K562 (cell line): Measurements from ENCODE around the gene DPEP2NB. TPM values are rescaled to one million over a fixed set of nuclear protein-coding genes. Genes with fewer than 3 reads are reported as not detected.

Experiments
- ATAC-seq: fragments of 200-7000 bp; cut with Tn5 transposase; 3 replicates; pipeline ENCODE4 v1.9.1; 2020; ENCODE audit warnings: moderate library complexity
- BruUV-seq: library from RNA; stranded (reverse); fragments of 400-500 nt; replicated peaks from 2 replicates; lab custom pipeline; 2021; lab: Mats Ljungman, UMichigan
- CTCF ChIA-PET: fragments of 300-600 bp; formaldehyde crosslinking; extraction: SDS; loops from one replicate; lab custom pipeline; 2021; ENCODE audit warnings: low intra/inter-chr PET ratio; lab: Yijun Ruan, JAX
- POLR2A ChIA-PET: fragments of 300-600, 350-650 bp; sonication (Branson Sonifier 250); formaldehyde crosslinking; extraction: SDS; loops from one replicate; lab custom pipeline; 2021; ENCODE audit warnings: antibody characterized with exemption, inconsistent platforms; lab: Yijun Ruan, JAX
- DNase-seq, 4 experiments: peaks; one replicate each; pipeline versions ENCODE4 v3.0.0 to v3.0.0-alpha.2; 2011 to 2018; ENCODE audit warnings: low spot score in 3 of 4, mixed read lengths in 3 of 4; ENCODE audit errors: extremely low read depth in 1 of 4
- FAIRE-seq: peaks from 2 replicates; lab custom pipeline; 2011; peaks lifted over from hg19 to GRCh38; lab: Jason Lieb, UNC
- H2AFZ ChIP-seq: 2 replicates; pipeline ENCODE4 v1.6.0; 2011; ENCODE audit warnings: low read depth, low read length, control low read depth, inconsistent platforms
- H3K27ac ChIP-seq: fragments of 200-600 bp; 3 replicates; pipeline ENCODE4 v1.8.0; 2011; ENCODE audit warnings: low read depth, mild to moderate bottlenecking, control low read depth, inconsistent platforms, low read length, moderate library complexity, mixed read lengths; ENCODE audit errors: extremely low read depth
- H3K27me3 ChIP-seq, 2 experiments: fragments of 300-600 bp in 1 of 2; 2 replicates in 1 of 2; 3 replicates in 1 of 2; pipeline versions ENCODE4 v1.6.0 to v1.8.0; 2011; ENCODE audit warnings: inconsistent platforms in 2 of 2, low read length in 2 of 2, mild to moderate bottlenecking in 1 of 2, mixed read lengths in 1 of 2, moderate library complexity in 1 of 2; ENCODE audit not compliant: control insufficient read depth in 2 of 2, insufficient read depth in 2 of 2
- H3K36me3 ChIP-seq: fragments of 300-600 bp; 3 replicates; pipeline ENCODE4 v1.8.0; 2011; ENCODE audit warnings: mild to moderate bottlenecking, low read length, inconsistent platforms; ENCODE audit not compliant: control insufficient read depth, insufficient read depth
- H3K4me1 ChIP-seq, 2 experiments: fragments of 200-600 bp in 1 of 2; replicated peaks in 1 of 2; 2 replicates in 1 of 2; 3 replicates in 1 of 2; pipeline versions ENCODE4 v1.5.1 to v1.8.0; 2011; ENCODE audit warnings: inconsistent platforms in 2 of 2, low read length in 2 of 2, mild to moderate bottlenecking in 1 of 2, mixed read lengths in 1 of 2, moderate library complexity in 1 of 2; ENCODE audit not compliant: control insufficient read depth in 2 of 2, insufficient read depth in 2 of 2
- H3K4me2 ChIP-seq: 2 replicates; pipeline ENCODE4 v1.6.1; 2011; ENCODE audit warnings: low read length, control low read depth, inconsistent platforms, mixed read lengths; ENCODE audit not compliant: insufficient read depth
- H3K4me3 ChIP-seq: fragments of 200-600 bp; sonication (generic), shearing (Covaris generic); 2 replicates; pipeline ENCODE4 v1.5.1; 2016; ENCODE audit warnings: control low read depth, inconsistent platforms
- H3K79me2 ChIP-seq: fragments of 200-600 bp; 3 replicates; pipeline ENCODE4 v1.8.0; 2011; ENCODE audit warnings: low read length, inconsistent platforms; ENCODE audit not compliant: control insufficient read depth, insufficient read depth
- H3K9ac ChIP-seq, 2 experiments: 2 replicates each; pipeline versions ENCODE4 v1.6.0 to v1.6.1; 2011; ENCODE audit warnings: low read depth in 2 of 2, low read length in 2 of 2, control low read depth in 1 of 2, inconsistent platforms in 1 of 2, mild to moderate bottlenecking in 1 of 2, mixed read lengths in 1 of 2; ENCODE audit not compliant: insufficient read depth in 1 of 2
- H3K9me1 ChIP-seq: one replicate; pipeline ENCODE4 v1.6.0; 2011; ENCODE audit warnings: inconsistent platforms, mild to moderate bottlenecking, low read length, moderate library complexity; ENCODE audit not compliant: control insufficient read depth, insufficient read depth
- H3K9me3 ChIP-seq: replicated peaks from 2 replicates; pipeline ENCODE4 v1.5.1; 2011; ENCODE audit warnings: low read depth, low read length, inconsistent platforms; ENCODE audit not compliant: control insufficient read depth, insufficient read depth
- H4K20me1 ChIP-seq: replicated peaks from 2 replicates; pipeline ENCODE4 v1.6.1; 2011; ENCODE audit warnings: low read length, inconsistent platforms, mixed read lengths; ENCODE audit not compliant: control insufficient read depth, insufficient read depth
- EGR1 ChIP-seq: fragments of 450-650 bp; conservative IDR thresholded peaks from 2 replicates; pipeline ENCODE4 v1.6.1; 2017; ENCODE audit warnings: mild to moderate bottlenecking
- FOSL1 ChIP-seq: fragments of 200-800 bp; sonication (Bioruptor generic); conservative IDR thresholded peaks from 2 replicates; pipeline ENCODE4 v1.6.1; 2016; ENCODE audit warnings: missing genetic modification characterization, missing compliant biosample characterization
- FOXA3 ChIP-seq, 2 experiments: fragments of 450-650 bp in 1 of 2; sonication (generic) in 1 of 2; formaldehyde crosslinking; IDR thresholded peaks in 1 of 2; conservative IDR thresholded peaks in 1 of 2; 2 replicates each; pipeline versions ENCODE4 v1.4.0 to v1.8.0; 2020 to 2022; ENCODE audit warnings: mild to moderate bottlenecking in 2 of 2, missing genetic modification reagents in 1 of 2
- FOXK1 ChIP-seq: sonication (generic); formaldehyde crosslinking; IDR thresholded peaks from 2 replicates; pipeline ENCODE4 v1.8.0; 2022; ENCODE audit warnings: missing genetic modification reagents, mild to moderate bottlenecking, borderline replicate concordance
- HDAC2 ChIP-seq: fragments of 450-650 bp; IDR thresholded peaks from 2 replicates; pipeline ENCODE4 v1.6.1; 2016; ENCODE audit warnings: mild to moderate bottlenecking
- JUN ChIP-seq, 2 experiments: sonication (generic) in 1 of 2; formaldehyde crosslinking in 1 of 2; IDR thresholded peaks; 2 replicates each; pipeline versions ENCODE4 v1.6.1 to v1.8.0; 2012 to 2022; ENCODE audit warnings: borderline replicate concordance in 2 of 2, mild to moderate bottlenecking in 2 of 2, improper control_type of control experiment in 1 of 2, low read depth in 1 of 2, low read length in 1 of 2, missing genetic modification reagents in 1 of 2
- KAT7 ChIP-seq: sonication (generic); formaldehyde crosslinking; IDR thresholded peaks from 2 replicates; pipeline ENCODE4 v1.8.0; 2022; ENCODE audit warnings: missing genetic modification reagents, mild to moderate bottlenecking, borderline replicate concordance
- KLF16 ChIP-seq: IDR thresholded peaks from 2 replicates; pipeline ENCODE4 v1.6.1; 2016; ENCODE audit warnings: antibody characterized with exemption
- MIER1 ChIP-seq: fragments of 450-650 bp; IDR thresholded peaks from 2 replicates; pipeline ENCODE4 v1.6.1; 2016; ENCODE audit warnings: antibody characterized with exemption, mild to moderate bottlenecking, low read depth
- NCOA2 ChIP-seq, 2 experiments: fragments of 450-650 bp; IDR thresholded peaks; 2 replicates each; pipeline ENCODE4 v1.6.1; 2018; ENCODE audit warnings: mild to moderate bottlenecking in 2 of 2, moderate library complexity in 1 of 2; ENCODE audit not compliant: partially characterized antibody in 2 of 2
- RBM14 ChIP-seq: fragments of 200-400 bp; formaldehyde crosslinking; IDR thresholded peaks from 2 replicates; pipeline ENCODE4 v1.6.1; 2018; ENCODE audit warnings: low read depth, mild to moderate bottlenecking, low read length, moderate library complexity, borderline replicate concordance; ENCODE audit not compliant: insufficient read depth
- RFX5 ChIP-seq: IDR thresholded peaks from 2 replicates; pipeline ENCODE4 v1.6.1; 2011; ENCODE audit warnings: low read depth, mild to moderate bottlenecking, improper control_type of control experiment, low read length
- TRIM24 ChIP-seq, 2 experiments: fragments of 450-650 bp; IDR thresholded peaks; 2 replicates each; pipeline ENCODE4 v1.6.1; 2016
- YY1 ChIP-seq, 3 experiments: IDR thresholded peaks; 2 replicates each; pipeline ENCODE4 v1.6.1; 2011; ENCODE audit warnings: low read length in 2 of 3, mild to moderate bottlenecking in 2 of 3, moderate library complexity in 2 of 3, borderline replicate concordance in 1 of 3, control low read depth in 1 of 3, low read depth in 1 of 3; ENCODE audit not compliant: insufficient read depth in 3 of 3, insufficient replicate concordance in 2 of 3, control insufficient read depth in 1 of 3, insufficient read length in 1 of 3; ENCODE audit errors: extremely low read depth in 1 of 3
- ZNF232 ChIP-seq: sonication (generic); formaldehyde crosslinking; IDR thresholded peaks from 2 replicates; pipeline ENCODE4 v1.8.0; 2022; ENCODE audit warnings: mild to moderate bottlenecking, missing genetic modification reagents
- WGBS: fragments of 100-300 bp; shearing (Covaris generic); methylation state at CpG from one replicate; pipeline ENCODE4 v1.1.6; 2016; ENCODE audit warnings: low coverage, mixed read lengths; ENCODE audit not compliant: insufficient coverage; ENCODE audit errors: missing lambda C conversion rate; 5-methylcytosine and 5-hydroxymethylcytosine counted together
- in situ Hi-C: fragments of 300-500 bp; cut with MboI; formaldehyde crosslinking; loops from 4 replicates; pipeline ENCODE4 v1.15.0; 2018; ENCODE audit warnings: inconsistent platforms, mixed read lengths
- intact Hi-C: fragments of 100-400 bp; cut with micrococcal nuclease; formaldehyde crosslinking; loops from 2 replicates; pipeline ENCODE4 v1.14.2; 2022
- polyA plus RNA-seq, 8 experiments: library from polyadenylated mRNA; depleted of rRNA in 4 of 8; stranded (reverse) in 5 of 8; unstranded in 3 of 8; fragments of >200 nt; fragmentation: Nextera tagmentation in 2 of 8; fragmentation: Illumina TruSeq in 1 of 8; extraction: Ambion mirVana in 2 of 8; extraction: Trizol in 1 of 8; gene quantifications; 2 replicates each; pipeline versions ENCODE4 v1.2.1 to v1.2.3, GENCODE V29; 2011 to 2014; ENCODE audit warnings: inconsistent platforms in 1 of 8, missing spikeins in 1 of 8
- total RNA-seq, 7 experiments: library from RNA; depleted of rRNA in 6 of 7; stranded (reverse); fragments of >200 nt in 6 of 7; fragmentation: Illumina TruSeq in 2 of 7; extraction: Trizol in 2 of 7; gene quantifications; 2 replicates each; pipeline versions ENCODE4 v1.2.1 to v1.2.3, GENCODE V29; 2011 to 2021; ENCODE audit warnings: low replicate concordance in 1 of 7
- TF ChIP-seq, protein P1 (sequence below): sonication (generic); formaldehyde crosslinking; IDR thresholded peaks from 2 replicates; pipeline ENCODE4 v1.8.1; 2023; ENCODE audit warnings: mild to moderate bottlenecking, missing genetic modification reagents
- TF ChIP-seq, protein P2 (sequence below): fragments of 200-800 bp; sonication (Bioruptor generic); IDR thresholded peaks from 2 replicates; pipeline ENCODE4 v1.6.1; 2017; ENCODE audit warnings: missing genetic modification characterization, missing compliant biosample characterization

The DPEP2NB gene
- total and polyA plus RNA-seq, 9 of the 15 experiments (the other 6 are each of a cell fraction or from before 2014, with no cell fraction given) = not detected

DNA sequence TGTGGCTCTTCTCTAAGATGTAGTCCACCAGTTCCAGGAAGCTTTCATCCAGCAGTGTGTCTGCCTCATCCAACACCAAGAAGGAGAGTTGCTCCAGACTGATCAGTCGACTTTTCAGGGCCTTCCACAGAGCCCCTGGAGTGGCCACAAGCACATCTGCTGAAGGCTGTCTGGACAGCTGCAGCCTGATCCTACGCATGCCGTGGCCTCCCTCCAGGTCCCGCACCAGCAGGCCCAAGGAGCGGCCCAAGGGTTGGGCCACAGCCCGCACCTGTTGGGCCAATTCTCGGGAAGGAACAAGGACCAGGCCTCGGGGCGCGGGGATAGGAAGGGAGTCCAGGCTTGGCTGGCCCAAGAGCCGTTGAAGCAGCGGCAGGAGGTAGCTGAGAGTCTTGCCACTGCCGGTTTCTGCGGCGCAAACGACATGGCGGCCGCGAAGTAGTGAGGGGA, 6.6 kb upstream of the DPEP2NB start:
- Histone ChIP-seq H3K36me3 (peaks cover 32% of the 10 kb centered on the region), H3K9ac (peak overlapping the region; percentile 90 to 100), H4K20me1 (no peaks in the 10 kb centered on the region; the same call in 1 of the 2 replicates), H3K9me1 (no peaks in the 10 kb centered on the region), H3K79me2 (peaks cover 42% of the 10 kb centered on the region), H3K4me2 (peak overlapping the region; percentile 94), H2AFZ (peak overlapping the region; percentile 97), H3K9me3 (no peaks in the 10 kb centered on the region), H3K27me3 (no peaks in the 10 kb centered on the region), H3K4me3 (peak overlapping the region; percentile 88), H3K27ac (peak overlapping the region; percentile 78), H3K4me1 (peaks cover 8 to 23% of the 10 kb centered on the region in 2 experiments; a peak in 4 of 5 replicates)
- ChIA-PET CTCF (no interaction called here), POLR2A (interaction anchor here (0.6 to 2.6 kb wide), 8 partner anchors 10 to 216 kb away, joined by 3 to 13 read pairs (median 4); partner anchors contain the start of genes RANBP10 and TSNAXIP1)
- FAIRE-seq (no peak), ATAC-seq (peak; percentile 42), DNase-seq (peak in 2 of 4 experiments; percentile 14 to 37)
- WGBS = 1% methylated on average over 19 of the region's 19 CpGs
- in situ Hi-C loops = no loop called here
- intact Hi-C loops = no loop called here
- BruUV-seq = no TSS peak
- TF ChIP-seq KAT7 (CRISPR knock-in tag) = no peak
- TF ChIP-seq ZNF232 (CRISPR knock-in tag) = no peak
- no peak for TF ChIP-seq EGR1
- TF ChIP-seq, protein P1, sequence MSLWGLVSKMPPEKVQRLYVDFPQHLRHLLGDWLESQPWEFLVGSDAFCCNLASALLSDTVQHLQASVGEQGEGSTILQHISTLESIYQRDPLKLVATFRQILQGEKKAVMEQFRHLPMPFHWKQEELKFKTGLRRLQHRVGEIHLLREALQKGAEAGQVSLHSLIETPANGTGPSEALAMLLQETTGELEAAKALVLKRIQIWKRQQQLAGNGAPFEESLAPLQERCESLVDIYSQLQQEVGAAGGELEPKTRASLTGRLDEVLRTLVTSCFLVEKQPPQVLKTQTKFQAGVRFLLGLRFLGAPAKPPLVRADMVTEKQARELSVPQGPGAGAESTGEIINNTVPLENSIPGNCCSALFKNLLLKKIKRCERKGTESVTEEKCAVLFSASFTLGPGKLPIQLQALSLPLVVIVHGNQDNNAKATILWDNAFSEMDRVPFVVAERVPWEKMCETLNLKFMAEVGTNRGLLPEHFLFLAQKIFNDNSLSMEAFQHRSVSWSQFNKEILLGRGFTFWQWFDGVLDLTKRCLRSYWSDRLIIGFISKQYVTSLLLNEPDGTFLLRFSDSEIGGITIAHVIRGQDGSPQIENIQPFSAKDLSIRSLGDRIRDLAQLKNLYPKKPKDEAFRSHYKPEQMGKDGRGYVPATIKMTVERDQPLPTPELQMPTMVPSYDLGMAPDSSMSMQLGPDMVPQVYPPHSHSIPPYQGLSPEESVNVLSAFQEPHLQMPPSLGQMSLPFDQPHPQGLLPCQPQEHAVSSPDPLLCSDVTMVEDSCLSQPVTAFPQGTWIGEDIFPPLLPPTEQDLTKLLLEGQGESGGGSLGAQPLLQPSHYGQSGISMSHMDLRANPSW (CRISPR knock-in tag) = no peak
- peak in 1 of 2 experiments; percentile 61; a peak in 1 of 4 replicates for TF ChIP-seq FOXA3 (CRISPR knock-in tag; conservative IDR thresholded peaks at IDR 0.05 in 1 of 2, IDR thresholded peaks at IDR 0.05 in 1 of 2)
- TF ChIP-seq FOXK1 = 0 out of 2 replicates have a peak, but pooled peaks have one; percentile 10
- peak in 1 of 3 experiments; percentile 67 for TF ChIP-seq YY1 (IDR thresholded peaks at IDR 0.05; ENCODE audit: borderline replicate concordance in 1 of 3, control insufficient read depth in 1 of 3, extremely low read depth in 1 of 3, insufficient read depth in 3 of 3, insufficient read length in 1 of 3, insufficient replicate concordance in 2 of 3, low read depth in 1 of 3, low read length in 2 of 3)
- TF ChIP-seq, protein P2, sequence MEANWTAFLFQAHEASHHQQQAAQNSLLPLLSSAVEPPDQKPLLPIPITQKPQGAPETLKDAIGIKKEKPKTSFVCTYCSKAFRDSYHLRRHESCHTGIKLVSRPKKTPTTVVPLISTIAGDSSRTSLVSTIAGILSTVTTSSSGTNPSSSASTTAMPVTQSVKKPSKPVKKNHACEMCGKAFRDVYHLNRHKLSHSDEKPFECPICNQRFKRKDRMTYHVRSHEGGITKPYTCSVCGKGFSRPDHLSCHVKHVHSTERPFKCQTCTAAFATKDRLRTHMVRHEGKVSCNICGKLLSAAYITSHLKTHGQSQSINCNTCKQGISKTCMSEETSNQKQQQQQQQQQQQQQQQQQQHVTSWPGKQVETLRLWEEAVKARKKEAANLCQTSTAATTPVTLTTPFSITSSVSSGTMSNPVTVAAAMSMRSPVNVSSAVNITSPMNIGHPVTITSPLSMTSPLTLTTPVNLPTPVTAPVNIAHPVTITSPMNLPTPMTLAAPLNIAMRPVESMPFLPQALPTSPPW (CRISPR knock-in tag) = no peak
- no peak for TF ChIP-seq HDAC2
- no peak for TF ChIP-seq MIER1
- no peak for TF ChIP-seq JUN (IDR thresholded peaks at IDR 0.05; ENCODE audit: borderline replicate concordance, low read depth, low read length)
- no peak for TF ChIP-seq JUN (CRISPR knock-in tag; IDR thresholded peaks at IDR 0.05; ENCODE audit: borderline replicate concordance)
- no peak for TF ChIP-seq NCOA2 (IDR thresholded peaks at IDR 0.05; ENCODE audit: partially characterized antibody in 2 of 2)
- TF ChIP-seq FOSL1 (tag) = no peak
- TF ChIP-seq RBM14 = 0 out of 2 replicates have a peak, but pooled peaks have one; percentile 88
- no peak for TF ChIP-seq TRIM24 (IDR thresholded peaks at IDR 0.05)
- TF ChIP-seq KLF16 = no peak
- 0 out of 2 replicates have a peak, but pooled peaks have one; percentile 0 for TF ChIP-seq RFX5
